GM12878 (cell line): ENCODE measurements around the gene COPE.

Experiments used
- CREM ChIP-seq: IDR thresholded peaks from 2 replicates; pipeline ENCODE4 v1.6.1; 2014; ENCODE audit warnings: antibody characterized with exemption, low read depth
- HCFC1 ChIP-seq: fragments of 150-350 bp; IDR thresholded peaks from 2 replicates; pipeline ENCODE4 v1.6.1; 2014; ENCODE audit warnings: low read length
- KAT2A ChIP-seq: conservative IDR thresholded peaks from 2 replicates; pipeline ENCODE4 v1.6.1; 2011; ENCODE audit warnings: low read depth, low read length; ENCODE audit not compliant: control insufficient read depth
- POLR2A ChIP-seq: IDR thresholded peaks from 2 replicates; pipeline ENCODE4 v1.6.1; 2011; ENCODE audit warnings: low read depth, mild to moderate bottlenecking, low read length
- TAF1 ChIP-seq: IDR thresholded peaks from 2 replicates; pipeline ENCODE4 v1.6.1; 2011; ENCODE audit warnings: mild to moderate bottlenecking, low read depth, low read length, borderline replicate concordance
- TCF3 ChIP-seq: IDR thresholded peaks from 2 replicates; pipeline ENCODE4 v1.6.1; 2012; ENCODE audit warnings: low read depth, mild to moderate bottlenecking, low read length, borderline replicate concordance; ENCODE audit not compliant: insufficient read depth
- TF ChIP-seq, protein P1 (sequence below), 3 experiments: IDR thresholded peaks in 2 of 3; conservative IDR thresholded peaks in 1 of 3; 2 replicates each; pipeline ENCODE4 v1.5.1; 2011; ENCODE audit warnings: low read depth in 3 of 3, low read length in 3 of 3, mild to moderate bottlenecking in 3 of 3, control low read depth in 2 of 3, moderate library complexity in 2 of 3, inconsistent platforms in 1 of 3, mixed read lengths in 1 of 3; ENCODE audit not compliant: control insufficient read depth in 2 of 3, insufficient read depth in 1 of 3; ENCODE audit errors: extremely low read depth in 1 of 3
- TF ChIP-seq, protein P2 (sequence below): IDR thresholded peaks from 2 replicates; pipeline ENCODE4 v1.6.1; 2011; ENCODE audit warnings: low read depth, low read length, improper control_type of control experiment, borderline replicate concordance
- TF ChIP-seq, protein P3 (sequence below): IDR thresholded peaks from 2 replicates; pipeline ENCODE4 v1.6.1; 2012; ENCODE audit warnings: low read depth, low read length, improper control_type of control experiment

DNA sequence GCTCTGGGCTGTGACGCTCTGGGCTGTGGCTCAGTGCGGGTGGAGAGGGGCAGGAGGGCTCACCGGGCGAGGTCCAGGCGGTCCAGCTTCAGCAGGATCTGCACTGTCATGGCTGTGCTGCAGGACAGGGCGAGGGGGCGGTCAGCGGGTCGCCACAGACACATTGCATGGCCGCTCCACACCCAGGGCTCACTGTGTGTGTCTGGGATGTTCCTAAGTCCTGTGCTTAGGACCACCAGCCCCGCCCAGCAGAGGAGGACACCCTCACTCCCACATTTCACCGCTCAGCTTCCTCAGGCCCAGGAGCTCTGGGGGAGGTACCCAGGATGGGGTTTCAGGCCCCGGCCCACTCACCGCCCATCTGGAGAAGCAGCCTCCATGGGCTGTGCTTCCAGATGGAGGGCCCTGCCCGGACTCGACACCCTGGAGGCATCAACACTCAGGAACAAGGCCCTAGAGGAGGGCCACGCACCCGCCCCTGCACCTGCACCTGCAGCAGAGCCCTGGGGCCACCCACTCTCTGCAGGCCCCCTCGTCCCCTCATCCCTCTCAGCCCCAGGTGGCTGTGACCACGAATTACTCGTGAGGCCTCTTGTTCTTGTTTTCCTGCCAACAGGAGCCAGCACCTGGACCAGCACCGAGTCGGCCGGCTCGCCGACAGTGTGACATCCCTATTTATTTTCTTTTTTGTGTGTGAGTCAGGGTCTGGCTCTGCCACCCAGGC is 13.5 kb downstream of the COPE start:
- TF ChIP-seq TAF1: no peak
- TF ChIP-seq, protein P1, sequence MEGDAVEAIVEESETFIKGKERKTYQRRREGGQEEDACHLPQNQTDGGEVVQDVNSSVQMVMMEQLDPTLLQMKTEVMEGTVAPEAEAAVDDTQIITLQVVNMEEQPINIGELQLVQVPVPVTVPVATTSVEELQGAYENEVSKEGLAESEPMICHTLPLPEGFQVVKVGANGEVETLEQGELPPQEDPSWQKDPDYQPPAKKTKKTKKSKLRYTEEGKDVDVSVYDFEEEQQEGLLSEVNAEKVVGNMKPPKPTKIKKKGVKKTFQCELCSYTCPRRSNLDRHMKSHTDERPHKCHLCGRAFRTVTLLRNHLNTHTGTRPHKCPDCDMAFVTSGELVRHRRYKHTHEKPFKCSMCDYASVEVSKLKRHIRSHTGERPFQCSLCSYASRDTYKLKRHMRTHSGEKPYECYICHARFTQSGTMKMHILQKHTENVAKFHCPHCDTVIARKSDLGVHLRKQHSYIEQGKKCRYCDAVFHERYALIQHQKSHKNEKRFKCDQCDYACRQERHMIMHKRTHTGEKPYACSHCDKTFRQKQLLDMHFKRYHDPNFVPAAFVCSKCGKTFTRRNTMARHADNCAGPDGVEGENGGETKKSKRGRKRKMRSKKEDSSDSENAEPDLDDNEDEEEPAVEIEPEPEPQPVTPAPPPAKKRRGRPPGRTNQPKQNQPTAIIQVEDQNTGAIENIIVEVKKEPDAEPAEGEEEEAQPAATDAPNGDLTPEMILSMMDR (IDR thresholded peaks at IDR 0.05 in 2 of 3, conservative IDR thresholded peaks at IDR 0.05 in 1 of 3; ENCODE audit: control insufficient read depth in 2 of 3, extremely low read depth in 1 of 3, insufficient read depth in 1 of 3, low read depth in 3 of 3, low read length in 3 of 3): no peak
- no peak for TF ChIP-seq KAT2A
- TF ChIP-seq, protein P2, sequence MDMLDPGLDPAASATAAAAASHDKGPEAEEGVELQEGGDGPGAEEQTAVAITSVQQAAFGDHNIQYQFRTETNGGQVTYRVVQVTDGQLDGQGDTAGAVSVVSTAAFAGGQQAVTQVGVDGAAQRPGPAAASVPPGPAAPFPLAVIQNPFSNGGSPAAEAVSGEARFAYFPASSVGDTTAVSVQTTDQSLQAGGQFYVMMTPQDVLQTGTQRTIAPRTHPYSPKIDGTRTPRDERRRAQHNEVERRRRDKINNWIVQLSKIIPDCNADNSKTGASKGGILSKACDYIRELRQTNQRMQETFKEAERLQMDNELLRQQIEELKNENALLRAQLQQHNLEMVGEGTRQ: no peak
- TF ChIP-seq, protein P3, sequence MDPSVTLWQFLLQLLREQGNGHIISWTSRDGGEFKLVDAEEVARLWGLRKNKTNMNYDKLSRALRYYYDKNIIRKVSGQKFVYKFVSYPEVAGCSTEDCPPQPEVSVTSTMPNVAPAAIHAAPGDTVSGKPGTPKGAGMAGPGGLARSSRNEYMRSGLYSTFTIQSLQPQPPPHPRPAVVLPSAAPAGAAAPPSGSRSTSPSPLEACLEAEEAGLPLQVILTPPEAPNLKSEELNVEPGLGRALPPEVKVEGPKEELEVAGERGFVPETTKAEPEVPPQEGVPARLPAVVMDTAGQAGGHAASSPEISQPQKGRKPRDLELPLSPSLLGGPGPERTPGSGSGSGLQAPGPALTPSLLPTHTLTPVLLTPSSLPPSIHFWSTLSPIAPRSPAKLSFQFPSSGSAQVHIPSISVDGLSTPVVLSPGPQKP: no peak
- TF ChIP-seq CREM: no peak
- TF ChIP-seq TCF3: no peak
- TF ChIP-seq POLR2A: peak; percentile 72
- TF ChIP-seq HCFC1: no peak
